SK-N-SH treated with all-trans-retinoic acid at 6 μM for 48 hours (cell line): ENCODE data around the gene ACTN1.

ENCODE experiments used
- ATAC-seq: fragments of 200-7000 bp; cut with Tn5 transposase; 3 replicates; pipeline ENCODE4 v1.9.1; 2020; ENCODE audit warnings: mild to moderate bottlenecking, moderate library complexity
- ARNTL ChIP-seq: fragments of 450-650 bp; formaldehyde crosslinking; IDR thresholded peaks from 2 replicates; pipeline ENCODE4 v1.5.0; 2020; ENCODE audit warnings: low read depth, mild to moderate bottlenecking, moderate library complexity, borderline replicate concordance
- BACH2 ChIP-seq: fragments of 250-450 bp; sonication (Bioruptor Pico); IDR thresholded peaks from 2 replicates; pipeline ENCODE4 v1.9.0; 2021; ENCODE audit warnings: mild to moderate bottlenecking, borderline replicate concordance
- CREB5 ChIP-seq: fragments of 250-450 bp; sonication (Bioruptor Pico); IDR thresholded peaks from 2 replicates; pipeline ENCODE4 v1.5.1; 2020; ENCODE audit warnings: low read depth, mild to moderate bottlenecking, moderate library complexity
- CSDC2 ChIP-seq: fragments of 250-450 bp; sonication (Bioruptor Pico); IDR thresholded peaks from 2 replicates; pipeline ENCODE4 v1.5.0; 2020; ENCODE audit warnings: mild to moderate bottlenecking, moderate library complexity
- ESRRG ChIP-seq: fragments of 250-450 bp; sonication (Bioruptor Pico); IDR thresholded peaks from 2 replicates; pipeline ENCODE4 v1.6.1; 2021; ENCODE audit warnings: mild to moderate bottlenecking
- GLIS3 ChIP-seq: fragments of 250-450 bp; sonication (Bioruptor Pico); IDR thresholded peaks from 2 replicates; pipeline ENCODE4 v1.5.0; 2020; ENCODE audit warnings: mild to moderate bottlenecking, moderate library complexity
- ISL1 ChIP-seq: fragments of 250-450 bp; sonication (Bioruptor Pico); IDR thresholded peaks from 2 replicates; pipeline ENCODE4 v2.1.2; 2022; ENCODE audit warnings: mild to moderate bottlenecking, moderate library complexity
- OSR1 ChIP-seq: fragments of 250-450 bp; sonication (Bioruptor Pico); IDR thresholded peaks from 2 replicates; pipeline ENCODE4 v1.8.0; 2022; ENCODE audit warnings: moderate library complexity, mild to moderate bottlenecking, inconsistent platforms
- PATZ1 ChIP-seq: fragments of 250-450 bp; sonication (Bioruptor Pico); IDR thresholded peaks from 2 replicates; pipeline ENCODE4 v1.8.0; 2020; ENCODE audit warnings: mild to moderate bottlenecking, moderate library complexity, borderline replicate concordance
- POU6F1 ChIP-seq: fragments of 250-450 bp; sonication (Bioruptor Pico); IDR thresholded peaks from 2 replicates; pipeline ENCODE4 v1.8.0; 2021; ENCODE audit warnings: low read depth, mild to moderate bottlenecking, moderate library complexity, borderline replicate concordance
- PPARA ChIP-seq: fragments of 250-450 bp; sonication (Bioruptor Pico); IDR thresholded peaks from 2 replicates; pipeline ENCODE4 v1.5.0; 2020; ENCODE audit warnings: mild to moderate bottlenecking, borderline replicate concordance
- RARB ChIP-seq: fragments of 250-450 bp; sonication (Bioruptor Pico); IDR thresholded peaks from 2 replicates; pipeline ENCODE4 v1.8.0; 2021; ENCODE audit warnings: mild to moderate bottlenecking, moderate library complexity
- SNAI2 ChIP-seq: fragments of 250-450 bp; sonication (Bioruptor Pico); IDR thresholded peaks from 2 replicates; pipeline ENCODE4 v1.5.0; 2020; ENCODE audit warnings: mild to moderate bottlenecking, moderate library complexity
- TCF4 ChIP-seq: fragments of 250-450 bp; sonication (Bioruptor Pico); IDR thresholded peaks from 2 replicates; pipeline ENCODE4 v1.8.0; 2021; ENCODE audit warnings: mild to moderate bottlenecking, moderate library complexity, borderline replicate concordance
- TOX ChIP-seq: fragments of 250-450 bp; sonication (Bioruptor Pico); IDR thresholded peaks from 2 replicates; pipeline ENCODE4 v1.8.0; 2021; ENCODE audit warnings: mild to moderate bottlenecking, moderate library complexity, borderline replicate concordance
- TSHZ2 ChIP-seq: fragments of 250-450 bp; sonication (Bioruptor Pico); IDR thresholded peaks from 2 replicates; pipeline ENCODE4 v1.5.0; 2020; ENCODE audit warnings: mild to moderate bottlenecking, moderate library complexity
- ZC3H10 ChIP-seq: fragments of 250-450 bp; sonication (Bioruptor Pico); IDR thresholded peaks from 2 replicates; pipeline ENCODE4 v1.5.1; 2021; ENCODE audit warnings: mild to moderate bottlenecking, moderate library complexity
- ZFP3 ChIP-seq: fragments of 250-450 bp; sonication (Bioruptor Pico); IDR thresholded peaks from 2 replicates; pipeline ENCODE4 v1.5.0; 2020; ENCODE audit warnings: mild to moderate bottlenecking, moderate library complexity
- ZFP30 ChIP-seq: fragments of 450-650 bp; formaldehyde crosslinking; IDR thresholded peaks from 2 replicates; pipeline ENCODE4 v1.5.0; 2022; ENCODE audit warnings: mild to moderate bottlenecking, moderate library complexity
- ZNF565 ChIP-seq: fragments of 450-650 bp; formaldehyde crosslinking; conservative IDR thresholded peaks from 2 replicates; pipeline ENCODE4 v1.5.0; 2020; ENCODE audit warnings: low read depth, mild to moderate bottlenecking, moderate library complexity
- ZNF70 ChIP-seq: fragments of 450-650 bp; formaldehyde crosslinking; IDR thresholded peaks from 2 replicates; pipeline ENCODE4 v1.5.0; 2020; ENCODE audit warnings: mild to moderate bottlenecking, moderate library complexity
- ZNF8 ChIP-seq: fragments of 450-650 bp; formaldehyde crosslinking; IDR thresholded peaks from 2 replicates; pipeline ENCODE4 v1.5.0; 2020; ENCODE audit warnings: mild to moderate bottlenecking, moderate library complexity

The ACTN1 gene

GRCh38 chr14:68905107-68905895, 73.8 kb downstream of the ACTN1 start:
- ATAC-seq: no peak
- no peak for TF ChIP-seq ZNF565
- TF ChIP-seq ISL1 (CRISPR knock-in tag): no peak
- TF ChIP-seq OSR1: no peak
- TF ChIP-seq CREB5 (CRISPR knock-in tag): no peak
- no peak for TF ChIP-seq SNAI2
- TF ChIP-seq TSHZ2 (CRISPR knock-in tag): no peak
- TF ChIP-seq ZC3H10: no peak
- TF ChIP-seq ZNF8 (CRISPR knock-in tag): no peak
- no peak for TF ChIP-seq TOX
- TF ChIP-seq TCF4 (CRISPR knock-in tag): no peak
- no peak for TF ChIP-seq PATZ1
- no peak for TF ChIP-seq CSDC2 (CRISPR knock-in tag)
- no peak for TF ChIP-seq RARB
- no peak for TF ChIP-seq GLIS3
- no peak for TF ChIP-seq BACH2 (CRISPR knock-in tag)
- TF ChIP-seq ESRRG (CRISPR knock-in tag): no peak
- no peak for TF ChIP-seq ZFP3
- no peak for TF ChIP-seq ZNF70 (CRISPR knock-in tag)
- no peak for TF ChIP-seq PPARA (CRISPR knock-in tag)

GRCh38 chr14:68902357-68902756, 76.7 kb downstream of the ACTN1 start:
- TF ChIP-seq ZNF565 (no peak), ARNTL (no peak), ZC3H10 (no peak), POU6F1 (CRISPR knock-in tag) (no peak), OSR1 (no peak), BACH2 (CRISPR knock-in tag) (no peak), ZFP30 (CRISPR knock-in tag) (no peak), CREB5 (CRISPR knock-in tag) (no peak), CSDC2 (CRISPR knock-in tag) (no peak), PPARA (CRISPR knock-in tag) (no peak)
- ATAC-seq: no peak

- no peak for ATAC-seq
- no peak for TF ChIP-seq ZNF70 (CRISPR knock-in tag)
- TF ChIP-seq POU6F1 (CRISPR knock-in tag): no peak
- TF ChIP-seq ISL1 (CRISPR knock-in tag): no peak
- TF ChIP-seq PPARA (CRISPR knock-in tag): no peak
- no peak for TF ChIP-seq GLIS3
- no peak for TF ChIP-seq ZNF8 (CRISPR knock-in tag)
- no peak for TF ChIP-seq CSDC2 (CRISPR knock-in tag)
- TF ChIP-seq ESRRG (CRISPR knock-in tag): no peak
- TF ChIP-seq TOX: no peak
- no peak for TF ChIP-seq ARNTL
- TF ChIP-seq BACH2 (CRISPR knock-in tag): no peak
- no peak for TF ChIP-seq RARB
- no peak for TF ChIP-seq CREB5 (CRISPR knock-in tag)
- no peak for TF ChIP-seq ZNF565
- no peak for TF ChIP-seq OSR1
- no peak for TF ChIP-seq SNAI2
Observed at GRCh38 chr14:68899033-68899603, 80.0 kb downstream of the ACTN1 start.
